GM19468 (cell line): ENCODE measurements around the gene DBET.
"Not testable (repeated sequence)": the region's sequence is repeated elsewhere in the genome, so short reads cannot be mapped to it uniquely, and the experiment has no call there.

ENCODE experiments used
- ATAC-seq: cut with Tn5 transposase; IDR thresholded peaks from one replicate; pipeline ENCODE4 v1.9.1; 2021; ENCODE audit warnings: mild to moderate bottlenecking, moderate library complexity, moderate number of reproducible peaks; ENCODE audit not compliant: unreplicated experiment; ENCODE audit errors: extremely low read depth

DBET gene

DNA sequence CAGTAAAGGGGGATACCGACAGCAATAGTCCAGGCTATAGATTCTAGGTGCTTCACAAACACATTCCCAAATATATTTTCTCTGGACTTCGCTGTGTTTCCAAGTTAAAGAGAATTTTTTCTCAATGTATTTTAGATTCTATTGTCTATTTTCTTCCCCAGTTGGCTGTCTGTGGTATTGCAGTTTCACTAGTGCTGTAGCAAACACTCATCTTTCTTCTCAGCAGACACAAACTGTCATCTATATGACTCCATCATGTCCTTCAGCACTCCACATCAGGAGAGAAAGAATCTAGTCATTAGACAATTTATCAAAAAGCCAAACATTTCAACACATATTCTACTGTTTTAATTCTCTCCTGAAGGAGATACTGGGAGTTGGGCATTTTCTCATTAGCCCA is at the start of gene DBET:
Gene DBET (plus strand): TSS at position 161 of the 400 bp plus-strand sequence.
- not testable (repeated sequence) for ATAC-seq

DNA sequence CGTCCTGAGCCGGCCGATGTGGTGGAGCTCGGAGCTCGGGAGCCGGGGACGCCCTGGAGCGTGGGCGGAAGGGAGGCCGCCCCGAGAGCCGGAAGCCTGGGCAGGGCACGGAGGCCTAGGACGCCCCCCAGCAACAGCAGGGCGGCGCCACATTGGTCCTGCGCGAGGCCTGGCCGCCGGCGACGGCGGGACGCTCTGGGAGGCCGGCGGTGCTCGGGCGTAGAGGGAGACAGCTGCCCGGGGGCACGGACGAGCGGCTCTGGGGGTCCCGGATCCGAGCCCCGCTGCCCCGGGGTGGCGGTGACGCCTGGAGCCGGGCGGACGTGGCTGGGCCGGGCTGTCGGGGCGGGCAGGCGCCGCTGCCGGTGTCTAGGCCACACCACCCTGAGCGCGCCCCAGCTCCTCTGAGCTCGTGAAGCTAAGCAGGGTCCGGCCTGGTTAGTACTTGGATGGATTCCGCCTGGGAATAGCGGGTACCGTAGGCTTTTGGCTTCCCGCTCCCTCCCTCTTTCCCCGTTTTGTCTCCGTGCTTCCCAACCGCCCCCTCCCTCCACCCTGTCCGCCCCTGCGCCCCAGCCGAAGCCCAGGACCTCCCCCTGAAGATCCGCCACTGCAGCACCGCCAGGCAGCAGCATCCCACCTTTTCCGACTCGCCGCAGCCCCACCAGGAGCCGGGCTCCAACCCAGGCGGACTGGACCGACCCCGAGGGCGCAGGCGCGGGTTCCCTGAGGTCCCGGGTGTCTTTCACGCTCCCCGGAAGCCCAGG is 49.3 kb upstream of the DBET start:
- ATAC-seq: no peak

DNA sequence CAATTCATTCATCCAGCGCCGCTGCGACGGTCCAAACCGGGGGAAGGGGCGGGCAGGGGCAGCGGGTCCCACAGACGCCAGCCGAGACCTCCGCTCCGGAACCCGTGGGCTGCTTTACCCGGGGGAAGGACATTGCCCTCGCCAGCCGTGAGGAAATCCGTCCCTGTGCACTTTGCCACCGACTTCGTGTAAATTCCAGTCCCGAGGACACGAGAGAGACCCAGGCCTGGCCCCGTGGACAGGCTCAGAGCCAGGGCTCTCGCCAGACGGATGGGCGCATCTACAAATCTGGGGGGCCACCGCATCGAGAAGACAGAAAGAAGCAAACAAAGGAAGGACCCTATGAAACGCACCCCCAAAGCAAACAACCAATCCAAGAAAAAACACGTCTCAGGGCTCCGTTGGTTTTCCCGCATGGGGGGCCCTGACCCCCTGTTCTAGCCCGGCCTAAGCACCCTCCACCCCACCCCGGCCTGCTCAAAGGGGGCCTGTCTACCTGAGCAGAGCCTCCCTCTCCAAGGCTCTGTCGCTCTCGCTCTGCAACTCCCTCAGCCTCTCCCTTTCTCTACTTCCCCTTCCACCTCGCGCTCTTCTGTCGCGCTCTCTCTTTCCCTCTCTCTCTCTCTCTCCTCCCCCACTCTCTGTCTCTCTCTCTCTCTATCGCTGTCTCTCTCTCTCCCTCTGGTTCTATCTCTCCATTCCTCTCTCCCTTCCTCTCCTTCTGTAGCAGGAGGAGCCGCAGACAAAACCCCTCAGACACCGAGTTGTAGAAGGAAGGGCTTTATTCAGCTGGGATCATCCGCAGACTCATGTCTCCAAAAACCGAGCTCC is 48.5 kb upstream of the DBET start:
- no peak for ATAC-seq

DNA sequence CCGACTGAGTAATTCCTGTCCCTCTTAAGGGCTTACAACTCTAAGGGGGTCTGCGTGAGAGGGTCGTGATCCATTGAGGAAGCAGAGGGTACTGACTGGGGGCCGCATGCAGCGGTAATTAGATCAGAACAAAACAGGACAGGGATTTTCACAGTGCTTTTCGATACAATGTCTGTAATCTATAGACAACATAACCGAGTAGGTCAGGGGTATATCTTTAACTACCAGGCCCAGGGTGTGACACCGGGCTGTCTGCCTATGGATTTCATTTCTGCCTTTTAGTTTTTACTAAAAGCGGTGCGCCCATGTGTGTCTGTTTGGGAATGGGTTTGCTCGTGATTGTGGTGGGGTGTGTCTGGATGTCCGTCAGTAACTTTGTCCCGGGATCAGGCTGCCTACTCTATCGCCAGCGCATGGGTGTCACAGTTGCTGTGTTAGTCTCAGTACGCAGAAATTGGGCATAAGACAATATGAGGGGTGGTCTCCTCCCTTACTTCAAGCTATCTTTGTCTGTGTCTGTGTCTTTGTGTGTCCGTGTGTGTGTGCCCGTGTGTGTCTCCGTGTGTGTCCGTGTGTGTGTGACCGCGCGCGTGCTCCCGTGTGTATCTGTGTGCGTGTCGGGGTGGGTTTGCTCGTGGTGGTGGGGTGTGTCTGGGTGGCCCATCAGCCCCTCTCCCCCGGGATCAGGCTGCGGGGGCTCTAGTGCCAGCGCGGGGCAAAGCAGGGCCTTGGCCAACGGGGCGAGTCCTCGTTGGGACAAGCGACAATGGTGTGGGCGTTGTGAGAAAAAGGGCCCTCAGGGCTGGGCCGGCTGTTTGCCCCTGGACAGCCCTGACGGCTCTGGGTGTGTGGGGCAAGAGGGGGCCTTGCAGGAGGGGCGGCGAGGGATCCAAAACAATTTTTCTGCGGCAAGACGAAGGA is 47.7 kb upstream of the DBET start:
- ATAC-seq: no peak

DNA sequence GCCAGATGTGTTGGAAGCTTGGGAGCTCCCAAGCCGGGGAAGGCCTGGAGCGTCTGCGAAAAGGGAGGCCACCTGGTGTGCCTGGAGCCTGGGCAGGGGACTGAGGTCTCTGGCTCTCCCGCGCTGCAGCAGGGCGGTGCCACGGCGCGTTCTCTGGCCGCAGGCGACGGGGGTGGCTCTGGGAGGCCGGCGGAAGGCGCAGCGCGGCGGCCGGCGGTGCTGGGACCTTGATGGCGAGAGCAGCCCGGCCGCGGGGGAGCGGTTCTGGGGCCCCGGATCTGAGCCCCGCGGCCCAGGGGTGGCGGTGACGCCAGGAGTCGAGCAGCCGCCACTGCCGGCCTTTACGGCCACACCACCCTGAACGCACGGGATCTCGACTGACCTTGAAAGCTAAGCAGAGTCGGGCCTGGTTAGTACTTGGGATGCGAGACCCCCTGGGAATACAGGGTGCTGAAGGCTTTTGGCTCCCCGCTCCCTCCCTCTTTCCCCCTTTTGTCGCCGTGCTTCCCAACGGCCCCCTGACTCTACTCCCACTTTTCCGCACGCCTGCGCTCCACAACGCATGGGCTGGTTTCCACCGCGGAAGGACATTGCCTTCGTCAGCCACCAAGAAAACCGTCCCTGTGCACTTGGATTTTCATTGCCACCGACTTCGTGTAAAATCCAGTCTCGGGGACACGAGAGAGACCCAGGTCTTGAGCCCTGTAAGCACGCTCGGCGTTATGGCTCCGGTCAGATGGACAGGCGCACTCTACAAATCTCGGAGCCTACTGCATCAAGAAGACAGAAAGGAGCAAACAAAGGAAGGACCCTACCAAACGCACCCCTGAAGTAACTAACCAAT is 46.7 kb upstream of the DBET start:
- no peak for ATAC-seq

DNA sequence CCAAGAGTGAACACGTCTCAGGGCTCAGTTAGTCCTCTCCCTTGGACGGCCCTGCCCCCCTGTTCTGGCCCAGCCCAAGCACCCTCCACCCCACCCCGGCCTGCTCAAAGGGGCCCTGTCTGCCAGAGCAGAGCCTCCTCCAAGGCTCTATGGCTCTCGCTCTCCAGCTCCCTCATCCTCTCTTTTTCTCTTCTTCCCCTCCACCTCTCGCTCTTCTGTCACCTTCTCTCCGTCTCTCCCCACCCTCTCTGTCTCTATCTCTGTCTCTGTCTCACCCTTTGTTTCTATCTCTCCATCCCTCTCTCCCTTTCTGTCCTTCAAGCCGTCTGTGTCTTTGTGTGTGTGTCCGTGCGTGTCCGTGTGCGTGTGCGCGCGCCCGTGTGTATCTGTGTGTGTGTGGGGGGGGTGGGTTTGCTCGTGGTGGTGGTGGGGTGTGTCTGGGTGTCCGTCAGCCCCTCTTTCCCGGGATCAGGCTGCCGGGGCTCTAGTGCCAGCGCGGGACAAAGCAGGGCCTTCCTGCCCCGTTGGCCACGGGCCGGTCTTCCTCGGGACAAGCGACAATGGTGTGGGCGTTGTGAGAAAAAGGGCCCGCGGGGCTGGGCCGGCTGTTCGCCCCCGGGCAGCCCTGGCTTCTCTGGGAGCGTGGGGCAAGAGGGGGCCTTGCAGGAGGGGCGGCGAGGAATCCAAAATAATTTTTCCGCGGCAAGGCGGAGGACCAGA is 45.9 kb upstream of the DBET start:
- no peak for ATAC-seq

DNA sequence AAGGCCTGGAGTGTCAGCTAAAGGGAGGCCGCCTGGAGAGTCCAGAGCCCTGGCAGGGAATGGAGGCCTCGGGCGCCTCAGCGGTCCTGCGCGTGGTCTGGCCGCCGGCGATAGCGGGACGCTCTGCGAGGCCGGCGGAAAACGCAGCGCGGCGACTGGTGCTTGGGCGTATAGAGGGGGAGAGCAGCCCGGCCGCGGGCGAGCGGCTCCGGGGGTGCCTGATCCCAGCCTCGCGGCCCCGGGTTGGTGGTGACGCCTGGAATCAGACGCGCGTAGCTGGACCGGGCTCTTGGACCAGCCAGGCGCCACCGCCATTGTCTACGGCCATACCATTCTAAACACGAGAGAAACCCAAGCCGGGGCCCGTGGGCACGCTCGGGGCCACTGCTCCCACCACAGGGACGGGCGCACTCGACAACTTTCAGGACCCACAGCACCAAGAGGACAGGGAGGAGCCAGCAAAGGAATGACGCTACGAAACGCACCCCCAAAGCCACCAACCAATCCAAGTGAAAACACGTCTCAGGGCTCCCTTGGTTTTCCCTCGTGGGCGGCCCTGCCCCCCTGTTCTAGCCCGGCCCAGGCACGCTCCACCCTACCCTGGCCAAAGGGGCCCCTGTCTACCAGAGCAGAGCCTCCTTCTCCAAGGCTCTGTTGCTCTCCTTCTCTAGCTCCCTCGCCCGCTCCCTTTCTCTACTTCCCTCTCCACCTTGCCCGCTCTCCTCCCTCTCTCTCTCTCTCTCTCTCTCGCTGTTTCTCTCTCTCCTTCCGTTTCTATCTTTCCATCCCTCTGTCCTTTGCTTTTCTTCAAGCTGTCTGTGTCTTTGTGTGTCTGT is 45.1 kb upstream of the DBET start:
- ATAC-seq: no peak

DNA sequence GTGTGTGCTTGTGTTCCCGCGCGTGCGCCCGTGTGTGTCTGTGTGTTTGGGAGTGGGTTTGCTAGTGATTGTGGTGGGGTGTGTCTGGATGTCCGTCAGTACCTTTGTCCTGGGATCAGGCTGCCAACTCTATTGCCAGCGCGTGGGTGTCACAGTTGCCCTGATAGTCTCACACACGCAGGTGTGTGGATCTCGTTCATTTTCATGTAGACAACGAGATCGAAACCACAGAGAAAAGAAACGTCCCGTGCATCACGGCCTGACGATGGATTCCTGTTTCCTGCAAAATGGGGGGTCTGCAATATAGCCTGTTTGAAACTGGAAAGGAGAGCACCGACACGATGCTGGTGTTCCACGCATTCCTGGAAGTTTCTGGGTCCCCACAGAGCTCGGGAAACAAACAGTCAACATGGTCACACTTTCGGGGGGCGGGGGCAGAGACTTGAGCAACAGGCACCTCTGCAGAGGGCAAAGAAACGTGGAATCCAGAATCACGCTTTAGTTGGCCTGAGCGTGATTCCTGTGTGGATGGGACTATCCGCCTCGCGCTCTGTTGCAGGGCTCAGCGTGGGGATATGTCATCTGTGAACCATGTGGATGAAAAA is 44.3 kb upstream of the DBET start:
- ATAC-seq: not testable (repeated sequence)

DNA sequence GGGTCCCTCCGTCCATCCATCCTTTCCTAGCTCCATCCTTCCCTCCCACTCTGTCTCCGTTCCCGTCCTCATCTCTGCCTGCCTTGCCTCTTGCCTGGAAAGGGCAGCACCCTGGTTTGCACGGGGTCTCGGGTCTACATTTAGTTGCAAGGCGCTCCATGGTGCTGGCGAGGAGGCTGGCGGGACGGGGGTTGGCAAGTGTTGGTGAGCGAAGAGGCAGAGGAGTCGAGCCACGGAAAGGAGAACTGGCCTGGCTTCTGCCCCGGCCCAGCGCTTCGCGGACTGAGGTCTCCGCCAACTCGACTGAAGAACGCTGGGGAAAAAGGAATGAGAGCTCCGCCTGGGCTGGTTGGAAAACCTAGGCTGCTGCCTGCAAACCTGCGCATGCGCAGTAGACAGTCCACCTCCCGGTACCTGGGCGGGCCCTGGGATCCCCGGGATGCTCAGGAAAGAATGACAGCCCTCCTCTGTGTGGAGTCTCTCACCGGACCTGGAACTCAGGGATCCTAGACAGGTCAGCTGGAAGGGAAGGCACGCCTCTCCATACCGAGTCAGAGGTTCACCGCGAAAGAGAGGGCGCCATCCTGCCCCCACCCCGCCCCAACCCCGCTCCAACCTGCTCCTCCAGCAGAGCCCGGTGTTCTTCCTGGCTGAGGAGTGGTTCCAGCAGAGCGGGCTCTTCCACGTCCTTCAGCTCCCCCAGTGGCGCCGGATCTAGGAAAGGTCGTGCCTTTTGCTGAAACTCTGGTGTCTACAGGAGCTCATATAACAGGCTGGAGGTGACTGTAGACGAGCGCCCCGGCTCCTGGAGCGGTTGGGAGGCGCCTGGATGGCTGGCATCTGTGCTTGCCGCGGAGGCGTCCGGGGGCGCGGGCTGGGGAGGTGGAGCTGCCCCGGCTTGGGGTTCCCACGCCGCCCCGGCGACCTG is 43.2 kb upstream of the DBET start:
- no peak for ATAC-seq

DNA sequence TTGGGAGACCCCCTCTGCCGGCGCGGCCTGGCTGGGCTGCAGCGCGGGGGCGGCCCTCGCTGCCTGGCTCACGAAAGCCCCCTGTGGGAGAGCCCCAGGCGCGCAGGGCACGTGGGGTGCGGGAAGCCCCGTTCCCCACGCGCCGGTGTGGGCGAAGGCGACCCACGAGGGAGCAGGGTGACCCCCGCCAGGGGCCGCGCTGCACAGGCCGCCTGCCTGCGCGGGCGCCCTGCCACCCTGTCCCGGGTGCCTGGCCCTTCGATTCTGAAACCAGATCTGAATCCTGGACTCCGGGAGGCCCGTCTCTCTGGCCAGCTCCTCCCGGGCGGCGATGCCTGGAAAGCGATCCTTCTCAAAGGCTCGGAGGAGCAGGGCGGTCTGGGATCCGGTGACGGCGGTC is 42.3 kb upstream of the DBET start:
- ATAC-seq: not testable (repeated sequence)

DNA sequence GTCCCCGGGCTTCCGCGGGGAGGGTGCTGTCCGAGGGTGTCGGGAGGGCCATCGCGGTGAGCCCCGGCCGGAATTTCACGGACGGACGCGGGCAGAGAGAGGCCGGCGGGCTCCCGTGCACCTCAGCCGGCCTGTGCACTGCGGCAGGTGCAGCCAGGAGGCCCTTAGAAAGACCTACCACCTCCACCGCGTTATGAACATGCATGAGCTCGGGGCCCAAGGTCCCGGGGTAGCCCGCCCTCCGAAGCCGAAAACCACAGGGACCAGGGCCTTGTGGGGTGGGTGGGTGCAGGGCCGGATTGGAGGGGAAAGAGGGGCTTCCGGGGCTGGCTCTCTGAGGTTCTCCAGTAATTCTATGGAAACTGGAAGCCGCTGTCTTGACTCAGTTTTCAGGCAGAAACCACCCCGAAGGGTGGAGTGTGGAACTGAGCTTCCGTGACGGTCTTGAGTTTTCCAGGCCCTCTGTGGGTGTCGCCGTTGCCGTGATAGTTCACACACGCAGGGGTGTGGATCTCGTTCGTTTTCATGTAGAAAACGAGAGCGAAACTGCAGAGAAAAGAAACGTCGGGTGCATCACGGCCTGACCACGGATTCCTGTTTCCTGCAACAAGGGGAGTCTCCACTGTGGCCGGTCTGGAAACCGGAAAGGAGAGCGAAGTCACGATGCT is 41.6 kb upstream of the DBET start:
- ATAC-seq: not testable (repeated sequence)

DNA sequence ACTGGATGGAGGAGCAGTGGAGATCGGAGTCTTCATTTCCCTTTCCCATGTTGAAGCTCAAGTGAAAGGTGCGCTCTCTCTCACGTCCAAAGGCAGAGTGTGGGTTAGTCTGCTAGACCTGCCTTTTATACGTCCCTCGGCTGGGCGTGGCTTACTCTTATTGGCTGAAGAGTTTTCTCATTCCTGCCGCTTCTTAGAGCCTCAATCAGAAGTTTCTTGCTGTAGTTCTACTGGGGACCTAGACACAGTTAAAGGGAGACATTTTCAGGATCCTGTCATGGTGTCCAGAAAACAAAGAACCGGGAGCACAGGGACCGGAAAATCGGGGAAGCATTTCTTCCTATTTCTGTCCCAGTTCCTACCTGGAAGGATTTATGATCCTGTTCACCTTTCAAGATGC is 37.1 kb upstream of the DBET start, which contains the start of gene FRG2:
Gene FRG2 (minus strand): TSS at position 101 of the 400 bp plus-strand sequence. CDS start 52 bp downstream, at position 49.
- ATAC-seq: not testable (repeated sequence)

DNA sequence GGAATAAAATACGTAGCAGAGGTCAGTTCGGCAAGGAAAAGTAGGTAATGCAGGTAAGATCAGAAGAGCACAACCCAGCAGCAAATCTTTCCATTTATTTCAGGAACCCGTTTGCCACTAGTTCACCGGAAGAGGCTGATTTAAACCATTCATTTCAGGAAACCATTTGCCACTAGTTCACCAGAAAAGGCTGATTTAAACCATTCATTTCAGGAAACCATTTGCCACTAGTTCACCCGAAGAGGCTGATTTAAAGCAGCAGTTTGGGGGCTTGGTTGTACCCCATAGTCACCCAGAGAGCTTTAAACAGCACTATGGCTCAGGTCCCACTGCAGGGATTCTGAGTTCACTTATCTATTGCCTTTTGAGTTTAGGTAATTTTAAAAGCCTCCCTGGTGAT is 33.0 kb upstream of the DBET start:
- ATAC-seq: not testable (repeated sequence)

DNA sequence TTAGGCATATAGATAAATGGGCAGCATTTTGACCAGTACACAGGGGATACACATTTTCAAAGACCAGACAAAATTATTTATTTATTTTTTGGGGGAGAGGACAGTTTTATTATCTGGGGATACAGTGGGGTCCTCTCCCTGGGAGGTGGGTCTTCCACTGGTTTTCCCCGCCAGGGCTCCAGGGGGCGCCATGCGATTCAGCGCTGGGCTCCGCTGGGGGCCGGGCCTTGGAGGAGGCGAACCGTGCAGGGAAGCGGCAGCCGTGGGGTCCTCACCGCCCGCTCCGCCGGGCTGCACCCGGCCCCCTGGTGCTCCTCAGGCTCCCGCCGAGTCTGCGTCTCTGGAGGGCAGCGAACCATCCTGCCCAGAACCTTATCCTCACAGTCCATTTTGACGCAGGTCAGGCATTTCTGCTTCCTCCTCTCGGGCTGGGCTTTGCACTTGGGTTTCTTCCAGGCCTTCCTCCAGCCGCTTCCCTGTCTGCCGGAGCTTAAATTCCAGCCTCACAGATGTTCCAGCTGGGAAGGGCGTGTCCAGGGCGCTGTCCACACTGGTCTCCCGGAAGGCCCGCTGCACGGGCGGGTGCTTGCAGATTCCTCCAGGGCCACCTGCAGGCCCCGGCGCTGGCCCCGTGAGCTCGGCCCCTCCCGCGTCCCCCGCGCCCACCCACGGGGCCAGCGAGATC is 26.5 kb upstream of the DBET start:
- not testable (repeated sequence) for ATAC-seq

DNA sequence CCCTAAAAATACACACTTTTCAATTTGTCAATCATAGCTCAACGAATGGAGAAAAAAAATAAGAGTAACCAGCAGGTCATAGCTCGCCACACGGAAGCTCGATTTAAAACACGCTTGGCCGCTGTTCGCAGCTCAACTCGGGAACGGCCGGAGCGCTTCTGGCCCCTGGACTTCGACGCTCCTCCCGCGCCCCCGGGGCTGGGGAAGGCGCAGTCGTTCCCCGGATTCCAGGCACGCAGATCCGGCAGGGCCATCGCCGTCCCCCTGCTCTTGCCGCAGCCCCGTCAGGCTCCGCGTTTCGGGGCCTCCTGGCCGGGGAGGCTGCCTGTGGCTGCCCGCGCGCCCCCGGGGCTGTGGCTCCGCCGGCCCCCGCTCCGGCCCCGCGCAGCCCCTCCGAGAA is 23.4 kb upstream of the DBET start:
- ATAC-seq: not testable (repeated sequence)
